GM12891 (cell line): ENCODE results near the gene TCN1.
A peak's percentile ranks its signal among the peaks of the same experiment; 100 is the strongest.

ENCODE experiments used
- DNase-seq: peaks from one replicate; pipeline ENCODE4 v3.0.0; 2011; ENCODE audit warnings: low spot score; ENCODE audit not compliant: insufficient read length
- FAIRE-seq: peaks from 2 replicates; lab custom pipeline; 2011; peaks lifted over from hg19 to GRCh38; lab: Jason Lieb, UNC
- PAX5 ChIP-seq: IDR thresholded peaks from 2 replicates; pipeline ENCODE4 v1.6.1; 2011; ENCODE audit warnings: low read length, moderate library complexity, mild to moderate bottlenecking; ENCODE audit not compliant: insufficient read depth, severe bottlenecking
- POLR2A ChIP-seq: IDR thresholded peaks from 2 replicates; pipeline ENCODE4 v1.6.1; 2011; ENCODE audit warnings: low read depth, low read length, control low read depth
- POLR2AphosphoS5 ChIP-seq: IDR thresholded peaks from 2 replicates; pipeline ENCODE4 v1.6.1; 2011; ENCODE audit warnings: low read depth, low read length, control low read depth
- POU2F2 ChIP-seq: IDR thresholded peaks from 2 replicates; pipeline ENCODE4 v1.6.1; 2011; ENCODE audit warnings: low read depth, mild to moderate bottlenecking, control low read depth, low read length, moderate library complexity
- SPI1 ChIP-seq: IDR thresholded peaks from 2 replicates; pipeline ENCODE4 v1.6.1; 2011; ENCODE audit warnings: low read depth, low read length, control low read depth
- TAF1 ChIP-seq: IDR thresholded peaks from 2 replicates; pipeline ENCODE4 v1.6.1; 2011; ENCODE audit warnings: low read depth, low read length, control low read depth

TCN1 gene

GRCh38 chr11:59879567-59879966, 13.3 kb upstream of the TCN1 start:
- TF ChIP-seq POLR2A (no peak), SPI1 (no peak), TAF1 (no peak), POLR2AphosphoS5 (no peak), PAX5 (no peak), POU2F2 (no peak)
- no peak for DNase-seq
- FAIRE-seq: no peak

- FAIRE-seq: no peak
- DNase-seq: no peak
- TF ChIP-seq PAX5: no peak
- no peak for TF ChIP-seq POU2F2
- no peak for TF ChIP-seq SPI1
- TF ChIP-seq POLR2A: no peak
- TF ChIP-seq TAF1: no peak
- TF ChIP-seq POLR2AphosphoS5: no peak
Observed at GRCh38 chr11:59878575-59878974, 12.3 kb upstream of the TCN1 start, which contains the start of gene OOSP3. Gene OOSP3 (plus strand): TSS chr11:59878782. CDS start chr11:59878809, 27 bp downstream.

- TF ChIP-seq POLR2A: no peak
- no peak for TF ChIP-seq POLR2AphosphoS5
- no peak for TF ChIP-seq TAF1
- no peak for TF ChIP-seq PAX5
- TF ChIP-seq POU2F2: no peak
- TF ChIP-seq SPI1: no peak
- FAIRE-seq: no peak
- DNase-seq: no peak
Observed at GRCh38 chr11:59877784-59878183, 11.5 kb upstream of the TCN1 start.

DNA sequence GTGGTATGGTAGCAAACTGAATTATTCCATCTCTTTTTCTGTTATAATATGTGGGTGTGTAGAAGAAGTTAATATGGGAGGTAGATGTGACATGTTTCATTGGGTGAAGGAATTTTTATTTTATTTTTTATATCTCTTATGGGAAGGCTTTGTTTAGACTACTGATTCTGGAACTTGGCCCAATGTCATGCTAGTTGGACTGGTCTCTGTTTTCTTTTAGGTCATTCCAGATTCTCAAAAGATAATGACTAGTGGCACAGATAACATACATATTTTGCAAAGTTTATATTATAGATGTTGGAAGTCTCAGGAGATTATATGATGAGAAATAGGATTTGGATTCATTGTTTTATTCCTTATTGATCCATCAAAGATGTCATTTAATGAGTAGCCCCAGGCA, 11.0 kb upstream of the TCN1 start:
- DNase-seq: no peak
- no peak for TF ChIP-seq TAF1
- TF ChIP-seq POLR2AphosphoS5: no peak
- TF ChIP-seq POLR2A: no peak
- TF ChIP-seq SPI1: no peak
- TF ChIP-seq PAX5: no peak
- no peak for TF ChIP-seq POU2F2
- FAIRE-seq: no peak

DNA sequence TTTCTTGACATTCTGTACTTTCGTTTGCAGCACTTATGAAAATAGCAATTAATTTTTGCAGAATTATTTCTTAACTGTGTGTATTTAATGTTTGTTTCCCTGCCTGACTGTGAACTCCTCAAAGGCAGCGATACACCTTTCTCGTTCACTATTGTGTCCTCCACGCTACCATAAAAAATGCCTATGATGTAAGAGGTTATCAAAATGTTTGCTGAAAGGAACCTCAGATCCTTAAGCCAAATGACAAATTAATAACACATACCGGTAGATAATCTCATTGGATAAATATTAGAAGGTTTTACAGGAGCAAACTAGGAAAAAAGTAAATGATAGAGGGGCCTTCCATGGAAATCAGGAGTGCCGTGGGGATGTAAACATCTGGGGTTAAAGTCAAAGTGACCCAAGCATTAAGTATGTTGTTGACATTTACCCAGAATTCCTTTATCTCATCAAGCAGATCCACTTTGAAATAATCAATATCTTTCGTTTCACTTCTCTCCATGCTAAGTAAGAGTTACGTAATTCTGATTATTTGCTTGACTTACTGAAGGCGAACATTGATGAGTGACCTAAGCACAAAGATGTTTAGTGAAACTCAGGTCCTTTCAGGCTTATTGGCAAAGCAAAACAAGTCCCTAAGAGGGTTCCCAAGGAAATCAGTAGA, 9.7 kb upstream of the TCN1 start:
- FAIRE-seq (no peak), DNase-seq (no peak)
- TF ChIP-seq POLR2AphosphoS5 (no peak), PAX5 (no peak)

- DNase-seq (no peak), FAIRE-seq (no peak)
Observed at GRCh38 chr11:59872076-59872475, 5.8 kb upstream of the TCN1 start.

GRCh38 chr11:59867946-59868345, 1.7 kb upstream of the TCN1 start:
- TF ChIP-seq TAF1 (no peak), PAX5 (no peak), POLR2A (no peak), POU2F2 (no peak), POLR2AphosphoS5 (no peak), SPI1 (no peak)
- DNase-seq (no peak), FAIRE-seq (no peak)

More at GRCh38 chr11:59872076-59872475, 5.8 kb upstream of the TCN1 start:
- TF ChIP-seq POLR2AphosphoS5 (no peak), SPI1 (no peak), POLR2A (no peak), PAX5 (no peak), TAF1 (no peak), POU2F2 (no peak)

- no peak for DNase-seq
- TF ChIP-seq POLR2AphosphoS5: no peak
- no peak for TF ChIP-seq POLR2A
- no peak for TF ChIP-seq SPI1
- no peak for TF ChIP-seq POU2F2
- no peak for TF ChIP-seq TAF1
- TF ChIP-seq PAX5: no peak
- FAIRE-seq: no peak
Observed at GRCh38 chr11:59866836-59867235, 549 bp upstream of the TCN1 start.

DNA sequence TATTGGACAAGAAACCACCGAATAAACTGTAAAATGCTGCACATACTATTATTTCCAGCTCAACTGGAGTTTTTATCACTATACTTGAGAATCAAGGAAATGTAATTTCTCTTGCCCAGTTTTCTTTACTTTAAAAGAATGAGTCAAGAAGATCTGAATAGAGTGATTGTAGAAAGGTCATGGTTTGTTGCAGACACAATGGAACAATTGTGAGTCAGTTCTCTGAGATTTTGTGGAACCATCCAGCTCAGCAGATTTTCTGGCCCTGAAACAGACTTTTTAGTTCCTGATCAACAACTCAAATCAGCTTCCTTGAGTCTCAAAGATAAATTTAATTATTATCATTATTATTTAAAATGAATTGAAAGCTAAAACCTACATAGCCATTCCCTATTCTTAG, 1.3 kb downstream of the TCN1 start:
- TF ChIP-seq POLR2A (no peak), TAF1 (no peak), POU2F2 (no peak), SPI1 (no peak), POLR2AphosphoS5 (no peak), PAX5 (no peak)
- FAIRE-seq (no peak), DNase-seq (no peak)

DNA sequence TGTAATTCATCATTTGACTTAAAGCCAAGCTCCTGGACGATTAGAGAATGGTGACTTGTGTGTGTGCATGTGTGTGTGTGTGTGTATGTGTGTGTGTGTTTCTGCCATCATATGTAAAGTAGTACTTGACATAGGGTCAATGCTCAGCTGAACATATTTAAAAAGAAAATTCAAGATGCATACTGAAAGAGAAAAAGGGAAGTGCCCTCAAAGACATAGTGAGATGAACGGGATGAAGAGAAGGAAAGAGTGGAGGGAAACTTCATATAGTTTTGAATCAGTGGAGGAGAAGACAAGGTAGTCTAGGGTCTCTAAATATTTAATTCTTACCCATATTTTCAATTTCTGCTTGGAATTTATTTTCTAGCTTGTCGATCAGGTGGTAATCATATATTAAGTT, 4.0 kb downstream of the TCN1 start:
- FAIRE-seq (no peak), DNase-seq (no peak)
- TF ChIP-seq SPI1 (peak; percentile 67), PAX5 (no peak)

- TF ChIP-seq SPI1 (peak; percentile 50), POLR2AphosphoS5 (no peak), TAF1 (no peak), PAX5 (no peak)
- DNase-seq (no peak), FAIRE-seq (no peak)
Observed at GRCh38 chr11:59859673-59860072, 6.6 kb downstream of the TCN1 start.
